Cerebellar nuclear complex (tissue), 1 donor: Measurements from ENCODE around the gene ZNF750.

Experiments used
- DNase-seq, 2 experiments: peaks; one replicate each; lab custom pipeline; 2025; lab: John Stamatoyannopoulos, UW

The ZNF750 gene

GRCh38 chr17:82839617-82840292 is at the start of gene ZNF750:
Gene ZNF750, minus strand, starts transcription at chr17:82840022. Its CDS starts 7,568 bp downstream, at chr17:82832454.
- DNase-seq = no peak

- DNase-seq = no peak
These were observed 49.0 kb upstream of the ZNF750 start for GRCh38 chr17:82888583-82889495.

- no peak for DNase-seq
These were observed 47.7 kb upstream of the ZNF750 start for GRCh38 chr17:82887255-82888164.

- DNase-seq = no peak
These were observed 45.1 kb upstream of the ZNF750 start for GRCh38 chr17:82884970-82885353.

- no peak for DNase-seq
These were observed 44.6 kb upstream of the ZNF750 start for GRCh38 chr17:82884341-82884969.

- DNase-seq = no peak
These were observed 43.7 kb upstream of the ZNF750 start for GRCh38 chr17:82883419-82884031.

- DNase-seq = no peak
These were observed 43.0 kb upstream of the ZNF750 start for GRCh38 chr17:82882715-82883418.

GRCh38 chr17:82881900-82882714 is 42.3 kb upstream of the ZNF750 start:
- DNase-seq = no peak

GRCh38 chr17:82881324-82881823 is 41.6 kb upstream of the ZNF750 start:
- DNase-seq = no peak

GRCh38 chr17:82880620-82881323 is 41.0 kb upstream of the ZNF750 start:
- DNase-seq = no peak

GRCh38 chr17:82879241-82879640 is 39.4 kb upstream of the ZNF750 start:
- DNase-seq = no peak

- no peak for DNase-seq
These were observed 38.7 kb upstream of the ZNF750 start for GRCh38 chr17:82878527-82878926.

- DNase-seq = peak; percentile 87 to 93
These were observed 37.0 kb upstream of the ZNF750 start for GRCh38 chr17:82876602-82877379.

- no peak for DNase-seq
These were observed 36.3 kb upstream of the ZNF750 start for GRCh38 chr17:82876149-82876548.

GRCh38 chr17:82875407-82875856 is 35.6 kb upstream of the ZNF750 start:
- DNase-seq = no peak

- DNase-seq = no peak
These were observed 34.4 kb upstream of the ZNF750 start for GRCh38 chr17:82874011-82874835.

GRCh38 chr17:82873521-82873920 is 33.7 kb upstream of the ZNF750 start:
- DNase-seq = no peak
